Cortex of kidney (tissue), 1 donor: ENCODE data around the gene ZNF440.
"Not testable (repeated sequence)": the region's sequence is repeated elsewhere in the genome, so short reads cannot be mapped to it uniquely, and the experiment has no call there.

Experiments
- DNase-seq: peaks from one replicate; lab custom pipeline; 2025; lab: John Stamatoyannopoulos, UW

Gene ZNF440

GRCh38 chr19:11814029-11814699, at the start of gene ZNF440:
Gene ZNF440, plus strand, starts transcription at chr19:11814273. Its CDS starts 175 bp downstream, at chr19:11814448.
- DNase-seq: no peak

- DNase-seq: no peak
These were observed 47.2 kb upstream of the ZNF440 start, which contains the start of gene ZNF441 for GRCh38 chr19:11766597-11767591. Gene ZNF441, plus strand, starts transcription at chr19:11767000. Its CDS starts 194 bp downstream, at chr19:11767194.

- no peak for DNase-seq
These were observed 46.4 kb upstream of the ZNF440 start for GRCh38 chr19:11767633-11768133.

GRCh38 chr19:11769995-11770394, 44.1 kb upstream of the ZNF440 start:
- DNase-seq: no peak

- DNase-seq: not testable (repeated sequence)
These were observed 42.6 kb upstream of the ZNF440 start for GRCh38 chr19:11771520-11771919.

- DNase-seq: not testable (repeated sequence)
These were observed 37.4 kb upstream of the ZNF440 start for GRCh38 chr19:11776669-11777068.

GRCh38 chr19:11780431-11781020, 33.5 kb upstream of the ZNF440 start:
- no peak for DNase-seq

GRCh38 chr19:11781295-11782057, 32.6 kb upstream of the ZNF440 start:
- DNase-seq: no peak

- no peak for DNase-seq
These were observed 30.3 kb upstream of the ZNF440 start for GRCh38 chr19:11783767-11784166.

- DNase-seq: no peak
These were observed 29.7 kb upstream of the ZNF440 start for GRCh38 chr19:11784356-11784755.

GRCh38 chr19:11787536-11787935, 26.5 kb upstream of the ZNF440 start:
- no peak for DNase-seq

- no peak for DNase-seq
These were observed 21.1 kb upstream of the ZNF440 start for GRCh38 chr19:11792942-11793341.

- DNase-seq: no peak
These were observed 16.6 kb upstream of the ZNF440 start for GRCh38 chr19:11797491-11797890.

- no peak for DNase-seq
These were observed 15.4 kb upstream of the ZNF440 start, which contains the start of gene ZNF491 for GRCh38 chr19:11798391-11799330. Gene ZNF491, plus strand, starts transcription at chr19:11798523. Its CDS starts 7,431 bp downstream, at chr19:11805954.

- DNase-seq: no peak
These were observed 7.5 kb upstream of the ZNF440 start for GRCh38 chr19:11806354-11807098.

GRCh38 chr19:11807099-11807380, 7.0 kb upstream of the ZNF440 start:
- no peak for DNase-seq

- DNase-seq: no peak
These were observed 407 bp upstream of the ZNF440 start for GRCh38 chr19:11813703-11814028.

- DNase-seq: no peak
These were observed 595 bp downstream of the ZNF440 start for GRCh38 chr19:11814700-11815035.

GRCh38 chr19:11821474-11822109, 7.5 kb downstream of the ZNF440 start:
- DNase-seq: no peak
